Daoy (cell line): ENCODE measurements around the gene CREB5. TPM values are rescaled to one million over a fixed set of nuclear protein-coding genes. Genes with fewer than 3 reads are reported as not detected.

ENCODE experiments used
- DNase-seq: peaks from one replicate; pipeline ENCODE4 v3.0.0-alpha.2; 2015; ENCODE audit warnings: low read depth
- total RNA-seq: library from RNA; depleted of rRNA; stranded (reverse); fragments of >200 nt; shearing (Covaris generic); gene quantifications from 2 replicates; pipeline ENCODE4 v1.2.3, GENCODE V29; 2014

The CREB5 gene
- total RNA-seq, 1 experiment from 2014 or later, result 12.1 TPM

- peak; percentile 61 for DNase-seq
Observed at GRCh38 chr7:28407651-28408050, 4.7 kb upstream of the CREB5 start.

GRCh38 chr7:28408105-28408959 lies 4.0 kb upstream of the CREB5 start:
- peak; percentile 20 for DNase-seq

GRCh38 chr7:28408960-28409715 lies 3.2 kb upstream of the CREB5 start:
- DNase-seq, result peak; percentile 99

GRCh38 chr7:28409716-28410627 lies 2.3 kb upstream of the CREB5 start:
- peak; percentile 78 for DNase-seq

GRCh38 chr7:28410628-28411531 lies 1.4 kb upstream of the CREB5 start:
- peak; percentile 73 for DNase-seq

- no peak for DNase-seq
Observed at GRCh38 chr7:28413011-28413410, 693 bp downstream of the CREB5 start.

- no peak for DNase-seq
Observed at GRCh38 chr7:28414453-28414852, 2.1 kb downstream of the CREB5 start.

- no peak for DNase-seq
Observed at GRCh38 chr7:28417321-28417940, 5.1 kb downstream of the CREB5 start.

GRCh38 chr7:28418311-28418710 lies 6.0 kb downstream of the CREB5 start:
- peak; percentile 43 for DNase-seq

GRCh38 chr7:28418966-28419365 lies 6.6 kb downstream of the CREB5 start:
- no peak for DNase-seq

- DNase-seq, result peak; percentile 78
Observed at GRCh38 chr7:28419716-28420115, 7.4 kb downstream of the CREB5 start.

GRCh38 chr7:28423112-28423511 lies 10.8 kb downstream of the CREB5 start:
- DNase-seq, result no peak

GRCh38 chr7:28423918-28424514 lies 11.7 kb downstream of the CREB5 start:
- no peak for DNase-seq

- DNase-seq, result no peak
Observed at GRCh38 chr7:28425496-28425895, 13.2 kb downstream of the CREB5 start.

GRCh38 chr7:28427236-28427635 lies 14.9 kb downstream of the CREB5 start:
- DNase-seq, result no peak

- no peak for DNase-seq
Observed at GRCh38 chr7:28430616-28431015, 18.3 kb downstream of the CREB5 start.

- DNase-seq, result no peak
Observed at GRCh38 chr7:28432105-28432504, 19.8 kb downstream of the CREB5 start.

GRCh38 chr7:28433039-28433438 lies 20.7 kb downstream of the CREB5 start:
- no peak for DNase-seq

- DNase-seq, result peak; percentile 68
Observed at GRCh38 chr7:28433699-28434219, 21.4 kb downstream of the CREB5 start.

- DNase-seq, result no peak
Observed at GRCh38 chr7:28434510-28434909, 22.2 kb downstream of the CREB5 start.
